D721Med (cell line): ENCODE results near the gene NIFK.
"Not testable (repeated sequence)": the region's sequence is repeated elsewhere in the genome, so short reads cannot be mapped to it uniquely, and the experiment has no call there.

Source experiments
- DNase-seq: peaks from one replicate; pipeline ENCODE4 v3.0.0; 2011; ENCODE audit warnings: low spot score; ENCODE audit not compliant: insufficient read length
- FAIRE-seq: peaks from 2 replicates; lab custom pipeline; 2011; peaks lifted over from hg19 to GRCh38; lab: Jason Lieb, UNC
- CTCF ChIP-seq: IDR thresholded peaks from 2 replicates; pipeline ENCODE4 v1.5.1; 2012; ENCODE audit warnings: mild to moderate bottlenecking, control low read depth; ENCODE audit not compliant: insufficient read depth; ENCODE audit errors: missing control alignments

Gene NIFK

GRCh38 chr2:121754851-121755236 lies 18.2 kb upstream of the NIFK start:
- no peak for DNase-seq
- no peak for TF ChIP-seq CTCF
- FAIRE-seq, result no peak

- DNase-seq (no peak), FAIRE-seq (no peak)
- peak; percentile 48 for TF ChIP-seq CTCF
Measured at GRCh38 chr2:121748202-121748601, 11.5 kb upstream of the NIFK start.

GRCh38 chr2:121746071-121746578 lies 9.4 kb upstream of the NIFK start:
- no peak for FAIRE-seq
- DNase-seq, result no peak
- no peak for TF ChIP-seq CTCF

GRCh38 chr2:121741450-121741849 lies 4.8 kb upstream of the NIFK start:
- TF ChIP-seq CTCF, result no peak
- DNase-seq (no peak), FAIRE-seq (no peak)

- FAIRE-seq (no peak), DNase-seq (no peak)
- no peak for TF ChIP-seq CTCF
Measured at GRCh38 chr2:121740973-121741372, 4.3 kb upstream of the NIFK start.

GRCh38 chr2:121736140-121736461 lies 574 bp downstream of the NIFK start:
- no peak for TF ChIP-seq CTCF
- DNase-seq, result no peak
- no peak for FAIRE-seq

- peak; percentile 20 for TF ChIP-seq CTCF
- DNase-seq (no peak), FAIRE-seq (no peak)
Measured at GRCh38 chr2:121735518-121736074, 1.1 kb downstream of the NIFK start.

GRCh38 chr2:121734544-121734943 lies 2.1 kb downstream of the NIFK start:
- DNase-seq, FAIRE-seq: not testable (repeated sequence)
